Endothelial cell of umbilical vein (primary cell): Measurements from ENCODE around the gene PIGX. TPM values are rescaled to one million over a fixed set of nuclear protein-coding genes. Genes with fewer than 3 reads are reported as not detected.

Source experiments
- BruUV-seq: library from RNA; stranded (reverse); fragments of 400-500 nt; replicated peaks from 2 replicates; lab custom pipeline; 2021; lab: Mats Ljungman, UMichigan
- CTCF ChIA-PET: fragments of 300-600, 350-600 bp; sonication (Branson Sonifier 250); formaldehyde crosslinking; loops from one replicate; lab custom pipeline; 2021; ENCODE audit warnings: antibody characterized with exemption, inconsistent platforms; lab: Charles Lee
- POLR2A ChIA-PET: fragments of 300-600, 350-600 bp; sonication (Branson Sonifier 250); formaldehyde crosslinking; loops from one replicate; lab custom pipeline; 2021; ENCODE audit warnings: antibody characterized with exemption, inconsistent platforms; lab: Charles Lee
- DNase-seq: peaks from one replicate; pipeline ENCODE4 v3.0.0-alpha.2; 2011; ENCODE audit warnings: low read depth, low spot score
- FAIRE-seq: peaks from 2 replicates; lab custom pipeline; 2011; peaks lifted over from hg19 to GRCh38; lab: Jason Lieb, UNC
- H2AFZ ChIP-seq: 2 replicates; pipeline ENCODE4 v1.6.0; 2012; ENCODE audit warnings: low read depth, low read length, control low read depth, inconsistent platforms
- H3K27ac ChIP-seq: 2 replicates; pipeline ENCODE4 v1.5.1; 2011; ENCODE audit warnings: low read depth, mild to moderate bottlenecking, control low read depth, low read length, moderate library complexity; ENCODE audit not compliant: insufficient read depth
- H3K27me3 ChIP-seq, 2 experiments: 2 replicates each; pipeline versions ENCODE4 v1.6.0 to v1.6.1; 2011; ENCODE audit warnings: low read length in 2 of 2, mixed read lengths in 1 of 2; ENCODE audit not compliant: control insufficient read depth in 2 of 2, insufficient read depth in 2 of 2
- H3K36me3 ChIP-seq, 2 experiments: 2 replicates in 1 of 2; 3 replicates in 1 of 2; pipeline ENCODE4 v1.5.1; 2011; ENCODE audit warnings: low read length in 2 of 2, mild to moderate bottlenecking in 1 of 2, moderate library complexity in 1 of 2; ENCODE audit not compliant: control insufficient read depth in 2 of 2, insufficient read depth in 2 of 2; ENCODE audit errors: extremely low read depth in 1 of 2
- H3K4me1 ChIP-seq: 3 replicates; pipeline ENCODE4 v1.5.1; 2011; ENCODE audit warnings: mild to moderate bottlenecking, low read length; ENCODE audit not compliant: control insufficient read depth, insufficient read depth; ENCODE audit errors: extremely low read depth
- H3K4me2 ChIP-seq: 2 replicates; pipeline ENCODE4 v1.6.1; 2011; ENCODE audit warnings: low read length, control low read depth, mixed read lengths; ENCODE audit not compliant: insufficient read depth
- H3K4me3 ChIP-seq, 3 experiments: fragments of 200-600 bp in 1 of 3; sonication (generic), shearing (Covaris generic) in 1 of 3; replicated peaks in 1 of 3; 2 replicates each; pipeline ENCODE4 v1.5.1; 2011 to 2016; ENCODE audit warnings: control low read depth in 3 of 3, low read length in 3 of 3, mild to moderate bottlenecking in 2 of 3, inconsistent platforms in 1 of 3, low read depth in 1 of 3, moderate library complexity in 1 of 3; ENCODE audit not compliant: insufficient read depth in 1 of 3
- H3K79me2 ChIP-seq: 2 replicates; pipeline ENCODE4 v1.6.0; 2012; ENCODE audit warnings: low read length, inconsistent platforms; ENCODE audit not compliant: control insufficient read depth, insufficient read depth
- H3K9ac ChIP-seq: replicated peaks from 2 replicates; pipeline ENCODE3; 2011; ENCODE audit warnings: low read length, control low read depth; ENCODE audit not compliant: insufficient read depth; ENCODE audit errors: extremely low read depth
- H3K9me1 ChIP-seq: replicated peaks from 3 replicates; pipeline ENCODE4 v1.6.0; 2011; ENCODE audit warnings: mild to moderate bottlenecking, low read length; ENCODE audit not compliant: control insufficient read depth, insufficient read depth; ENCODE audit errors: extremely low read depth
- H3K9me3 ChIP-seq: replicated peaks from 2 replicates; pipeline ENCODE4 v1.5.1; 2012; ENCODE audit warnings: low read length, inconsistent platforms; ENCODE audit not compliant: control insufficient read depth, insufficient read depth
- H4K20me1 ChIP-seq: replicated peaks from 2 replicates; pipeline ENCODE3; 2011; ENCODE audit warnings: mild to moderate bottlenecking, low read length; ENCODE audit not compliant: control insufficient read depth, insufficient read depth; ENCODE audit errors: extremely low read depth
- FOS ChIP-seq: IDR thresholded peaks from 2 replicates; pipeline ENCODE4 v1.6.1; 2011; ENCODE audit warnings: mild to moderate bottlenecking, low read length, moderate library complexity, borderline replicate concordance; ENCODE audit not compliant: insufficient read depth
- GATA2 ChIP-seq: IDR thresholded peaks from 2 replicates; pipeline ENCODE4 v1.7.0; 2011; ENCODE audit warnings: low read depth, mild to moderate bottlenecking, moderate library complexity, mixed read lengths, low read length; ENCODE audit not compliant: insufficient read length, insufficient read depth
- JUN ChIP-seq: IDR thresholded peaks from 2 replicates; pipeline ENCODE4 v1.6.1; 2011; ENCODE audit warnings: borderline replicate concordance, low read depth; ENCODE audit not compliant: insufficient read length, insufficient read depth
- MYC ChIP-seq: IDR thresholded peaks from one replicate; pipeline ENCODE4 v1.6.1; 2011; ENCODE audit warnings: mild to moderate bottlenecking, low read depth, low read length
- POLR2A ChIP-seq: IDR thresholded peaks from 2 replicates; pipeline ENCODE4 v1.6.1; 2012; ENCODE audit warnings: low read depth, mild to moderate bottlenecking, control low read depth, low read length
- POLR2AphosphoS5 ChIP-seq: IDR thresholded peaks from 2 replicates; pipeline ENCODE4 v1.6.1; 2012; ENCODE audit warnings: low read depth, mild to moderate bottlenecking, control low read depth, low read length, moderate library complexity; ENCODE audit not compliant: insufficient read depth
- dilution Hi-C: fragments of 300-500 bp; cut with MboI; formaldehyde crosslinking; loops from one replicate; pipeline ENCODE4 v1.15.0; 2019; ENCODE audit warnings: low sequenced_read_pairs; ENCODE audit not compliant: extremely low pct_ligation_motif_present
- intact Hi-C: fragments of 100-400 bp; cut with micrococcal nuclease; formaldehyde crosslinking; loops from one replicate; pipeline ENCODE4 v1.10.0; 2022
- polyA plus RNA-seq, 4 experiments: library from polyadenylated mRNA; depleted of rRNA in 3 of 4; stranded (reverse) in 3 of 4; unstranded in 1 of 4; fragments of >200 nt; gene quantifications; 2 replicates each; pipeline versions ENCODE4 v1.2.1 to v1.2.3, GENCODE V29; 2011 to 2012; ENCODE audit warnings: missing spikeins in 1 of 4
- total RNA-seq: library from RNA; stranded (reverse); gene quantifications from 2 replicates; pipeline ENCODE4 v1.2.3, GENCODE V29; 2021
- TF ChIP-seq, protein P1 (sequence below), 2 donors: IDR thresholded peaks; 1 replicate in 1 of 2; 2 replicates in 1 of 2; pipeline ENCODE4 v1.5.1; 2011; ENCODE audit warnings: low read length in 2 of 2, mild to moderate bottlenecking in 2 of 2, moderate library complexity in 2 of 2, control low read depth in 1 of 2, inconsistent platforms in 1 of 2, low read depth in 1 of 2; ENCODE audit not compliant: insufficient read depth in 1 of 2; ENCODE audit errors: extremely low read depth in 1 of 2

The PIGX gene
- total and polyA plus RNA-seq, 2 donors (not counting 3 experiments of a cell fraction or from before 2014, with no cell fraction given), result 9.2 to 14.0 TPM

GRCh38 chr3:196695849-196696226 lies 16.3 kb upstream of the PIGX start:
- no TSS peak for BruUV-seq
- dilution Hi-C loops, result no loop called here

DNA sequence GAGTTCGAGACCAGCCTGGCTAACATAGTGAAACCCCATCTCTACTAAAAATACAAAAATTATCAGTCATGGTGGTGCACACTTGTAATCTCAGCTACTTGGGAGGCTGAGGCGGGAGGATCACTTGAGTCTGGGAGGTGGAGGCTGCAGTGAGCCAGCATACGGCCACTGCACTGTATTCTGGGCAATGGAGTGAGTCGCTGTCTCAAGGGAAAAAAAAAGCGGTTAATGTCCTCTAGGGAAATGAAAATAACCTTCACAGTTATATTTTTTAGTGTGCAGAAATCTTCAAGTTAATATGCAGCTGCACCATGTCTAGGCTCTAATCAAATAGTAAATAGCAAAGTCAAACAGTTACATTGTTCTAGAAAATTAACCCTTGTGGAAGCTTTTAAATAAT lies 14.9 kb upstream of the PIGX start:
- no peak for DNase-seq
- Histone ChIP-seq H3K4me3 (no peak overlapping the region), H3K9ac (no peak overlapping the region), H3K27ac (no peak overlapping the region), H2AFZ (no peak overlapping the region), H3K79me2 (no peaks in the 10 kb centered on the region), H3K9me3 (no peaks in the 10 kb centered on the region), H3K36me3 (no peaks in the 10 kb centered on the region), H3K9me1 (no peaks in the 10 kb centered on the region), H3K27me3 (no peaks in the 10 kb centered on the region), H4K20me1 (no peaks in the 10 kb centered on the region), H3K4me2 (no peak overlapping the region), H3K4me1 (no peaks in the 10 kb centered on the region)
- FAIRE-seq, result no peak
- intact Hi-C loops, result no loop called here
- ChIA-PET POLR2A (no interaction called here), CTCF (interaction anchor here (0.9 to 1.8 kb wide), 3 partner anchors 9 to 174 kb away, joined by 3 to 8 read pairs (median 3); no protein-coding TSS in a partner anchor)
- BruUV-seq, result no TSS peak
- dilution Hi-C loops, result no loop called here
- no peak for TF ChIP-seq GATA2
- TF ChIP-seq POLR2A, result no peak
- TF ChIP-seq, protein P1, sequence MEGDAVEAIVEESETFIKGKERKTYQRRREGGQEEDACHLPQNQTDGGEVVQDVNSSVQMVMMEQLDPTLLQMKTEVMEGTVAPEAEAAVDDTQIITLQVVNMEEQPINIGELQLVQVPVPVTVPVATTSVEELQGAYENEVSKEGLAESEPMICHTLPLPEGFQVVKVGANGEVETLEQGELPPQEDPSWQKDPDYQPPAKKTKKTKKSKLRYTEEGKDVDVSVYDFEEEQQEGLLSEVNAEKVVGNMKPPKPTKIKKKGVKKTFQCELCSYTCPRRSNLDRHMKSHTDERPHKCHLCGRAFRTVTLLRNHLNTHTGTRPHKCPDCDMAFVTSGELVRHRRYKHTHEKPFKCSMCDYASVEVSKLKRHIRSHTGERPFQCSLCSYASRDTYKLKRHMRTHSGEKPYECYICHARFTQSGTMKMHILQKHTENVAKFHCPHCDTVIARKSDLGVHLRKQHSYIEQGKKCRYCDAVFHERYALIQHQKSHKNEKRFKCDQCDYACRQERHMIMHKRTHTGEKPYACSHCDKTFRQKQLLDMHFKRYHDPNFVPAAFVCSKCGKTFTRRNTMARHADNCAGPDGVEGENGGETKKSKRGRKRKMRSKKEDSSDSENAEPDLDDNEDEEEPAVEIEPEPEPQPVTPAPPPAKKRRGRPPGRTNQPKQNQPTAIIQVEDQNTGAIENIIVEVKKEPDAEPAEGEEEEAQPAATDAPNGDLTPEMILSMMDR (IDR thresholded peaks at IDR 0.05; ENCODE audit: extremely low read depth in 1 of 2, insufficient read depth in 1 of 2, low read depth in 1 of 2, low read length in 2 of 2), result no peak
- TF ChIP-seq POLR2AphosphoS5, result no peak
- no peak for TF ChIP-seq MYC
- no peak for TF ChIP-seq FOS
- TF ChIP-seq JUN, result no peak

More at GRCh38 chr3:196695849-196696226, 16.3 kb upstream of the PIGX start:
- Histone ChIP-seq H3K9me1 (no peaks in the 10 kb centered on the region), H3K36me3 (no peaks in the 10 kb centered on the region), H3K27ac (no peak overlapping the region), H3K9ac (no peak overlapping the region), H2AFZ (no peak overlapping the region), H3K9me3 (no peaks in the 10 kb centered on the region), H4K20me1 (no peaks in the 10 kb centered on the region), H3K4me2 (no peak overlapping the region), H3K4me1 (no peaks in the 10 kb centered on the region), H3K4me3 (no peak overlapping the region), H3K27me3 (peaks cover 0 to 2% of the 10 kb centered on the region in 2 experiments), H3K79me2 (no peaks in the 10 kb centered on the region)
- ChIA-PET POLR2A (no interaction called here), CTCF (interaction anchor here (1.8 kb wide), 1 partner anchor 86 kb away, joined by 8 read pairs; no protein-coding TSS in a partner anchor)
- no peak for FAIRE-seq
- TF ChIP-seq POLR2AphosphoS5, result no peak
- no peak for TF ChIP-seq POLR2A
- TF ChIP-seq FOS, result no peak
- DNase-seq, result no peak
- intact Hi-C loops, result no loop called here
